OCI-LY3 (cell line): Measurements from ENCODE around the gene PDILT.
"Not testable (repeated sequence)": the region's sequence is repeated elsewhere in the genome, so short reads cannot be mapped to it uniquely, and the experiment has no call there.

Source experiments
- EZH2phosphoT487 ChIP-seq: fragments of 200-600 bp; shearing (Covaris generic); IDR thresholded peaks from 2 replicates; pipeline ENCODE4 v1.6.1; 2018; ENCODE audit warnings: antibody characterized with exemption, mixed run types, low read depth
- TF ChIP-seq, protein P1 (sequence below): fragments of 200-600, 300-600 bp; sonication (generic); IDR thresholded peaks from 2 replicates; pipeline ENCODE4 v1.5.1; 2014; ENCODE audit warnings: antibody characterized with exemption, low read length, low read depth

DNA sequence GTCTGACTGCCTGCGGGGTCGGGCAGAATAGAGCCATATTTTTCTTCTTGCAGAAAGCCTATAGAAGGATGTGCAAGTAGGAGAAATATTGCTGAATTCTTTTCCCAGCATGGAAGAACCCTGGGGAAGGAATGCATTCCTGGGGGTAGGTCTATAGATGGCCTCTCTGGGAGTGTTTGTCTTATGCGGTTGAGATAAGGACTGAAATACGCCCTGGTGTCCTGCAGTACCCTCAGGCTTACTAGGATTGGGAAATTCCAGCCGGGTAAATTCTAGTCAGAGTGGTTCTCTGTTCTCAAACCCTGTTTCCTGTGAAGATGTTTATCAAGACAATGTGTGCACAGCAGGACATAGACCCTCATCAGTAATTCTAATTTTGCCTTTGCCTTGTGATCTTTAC lies 49.1 kb upstream of the PDILT start:
- TF ChIP-seq, protein P1, sequence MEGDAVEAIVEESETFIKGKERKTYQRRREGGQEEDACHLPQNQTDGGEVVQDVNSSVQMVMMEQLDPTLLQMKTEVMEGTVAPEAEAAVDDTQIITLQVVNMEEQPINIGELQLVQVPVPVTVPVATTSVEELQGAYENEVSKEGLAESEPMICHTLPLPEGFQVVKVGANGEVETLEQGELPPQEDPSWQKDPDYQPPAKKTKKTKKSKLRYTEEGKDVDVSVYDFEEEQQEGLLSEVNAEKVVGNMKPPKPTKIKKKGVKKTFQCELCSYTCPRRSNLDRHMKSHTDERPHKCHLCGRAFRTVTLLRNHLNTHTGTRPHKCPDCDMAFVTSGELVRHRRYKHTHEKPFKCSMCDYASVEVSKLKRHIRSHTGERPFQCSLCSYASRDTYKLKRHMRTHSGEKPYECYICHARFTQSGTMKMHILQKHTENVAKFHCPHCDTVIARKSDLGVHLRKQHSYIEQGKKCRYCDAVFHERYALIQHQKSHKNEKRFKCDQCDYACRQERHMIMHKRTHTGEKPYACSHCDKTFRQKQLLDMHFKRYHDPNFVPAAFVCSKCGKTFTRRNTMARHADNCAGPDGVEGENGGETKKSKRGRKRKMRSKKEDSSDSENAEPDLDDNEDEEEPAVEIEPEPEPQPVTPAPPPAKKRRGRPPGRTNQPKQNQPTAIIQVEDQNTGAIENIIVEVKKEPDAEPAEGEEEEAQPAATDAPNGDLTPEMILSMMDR: not testable (repeated sequence)
- not testable (repeated sequence) for TF ChIP-seq EZH2phosphoT487
